Stimulated activated CD4-positive, alpha-beta T cell treated with anti-CD3 and anti-CD28 coated beads, Interleukin-1b, Interleukin-23, amount 100 ng/mL, for 4 hours (primary cell): ENCODE data around the gene GPR135.
"Not testable (repeated sequence)": the region's sequence is repeated elsewhere in the genome, so short reads cannot be mapped to it uniquely, and the experiment has no call there.

Experiments
- DNase-seq, 2 donors: peaks; one replicate each; pipeline ENCODE4 v3.0.0-alpha.2; 2020; ENCODE audit warnings: low read depth in 2 of 2

The GPR135 gene

DNA sequence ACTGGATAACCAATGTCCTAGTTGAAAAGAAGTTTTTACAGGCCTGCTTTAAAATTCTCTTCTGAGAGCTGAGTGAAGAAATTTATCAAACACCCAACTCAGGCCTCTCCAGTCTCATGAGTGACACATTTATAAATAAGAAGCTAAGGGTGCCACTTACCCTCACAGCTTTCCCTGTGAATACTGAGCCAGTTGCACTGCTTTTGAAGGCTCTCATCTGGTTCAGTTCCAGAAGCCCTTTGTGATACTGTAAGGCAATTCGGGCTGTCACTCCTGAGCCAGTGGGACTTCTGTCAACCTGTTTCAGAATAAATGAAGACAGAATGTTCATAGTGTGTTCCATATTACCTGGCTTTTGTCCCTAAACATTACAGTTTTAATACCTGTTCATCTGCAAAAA is 10.5 kb upstream of the GPR135 start:
- DNase-seq = no peak

DNA sequence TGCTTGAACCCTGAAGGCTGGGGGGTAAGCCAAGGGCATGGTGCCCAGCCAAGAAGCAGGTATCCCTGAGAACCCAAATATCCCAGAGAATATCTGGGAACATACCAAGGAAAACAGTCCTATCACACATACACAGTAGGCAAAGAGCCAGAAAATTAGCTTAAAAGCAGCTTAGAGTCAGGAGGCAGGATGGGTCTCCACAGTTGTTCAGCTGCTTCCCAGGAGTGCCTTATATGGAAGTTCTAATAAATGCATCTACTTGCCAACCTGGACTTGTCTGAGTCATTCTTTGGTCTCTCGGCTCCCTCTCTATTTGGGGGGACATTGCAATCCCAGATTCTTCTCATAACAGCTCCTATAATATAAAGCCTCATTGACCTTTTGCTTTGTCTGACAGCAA is 9.0 kb upstream of the GPR135 start:
- DNase-seq = no peak

DNA sequence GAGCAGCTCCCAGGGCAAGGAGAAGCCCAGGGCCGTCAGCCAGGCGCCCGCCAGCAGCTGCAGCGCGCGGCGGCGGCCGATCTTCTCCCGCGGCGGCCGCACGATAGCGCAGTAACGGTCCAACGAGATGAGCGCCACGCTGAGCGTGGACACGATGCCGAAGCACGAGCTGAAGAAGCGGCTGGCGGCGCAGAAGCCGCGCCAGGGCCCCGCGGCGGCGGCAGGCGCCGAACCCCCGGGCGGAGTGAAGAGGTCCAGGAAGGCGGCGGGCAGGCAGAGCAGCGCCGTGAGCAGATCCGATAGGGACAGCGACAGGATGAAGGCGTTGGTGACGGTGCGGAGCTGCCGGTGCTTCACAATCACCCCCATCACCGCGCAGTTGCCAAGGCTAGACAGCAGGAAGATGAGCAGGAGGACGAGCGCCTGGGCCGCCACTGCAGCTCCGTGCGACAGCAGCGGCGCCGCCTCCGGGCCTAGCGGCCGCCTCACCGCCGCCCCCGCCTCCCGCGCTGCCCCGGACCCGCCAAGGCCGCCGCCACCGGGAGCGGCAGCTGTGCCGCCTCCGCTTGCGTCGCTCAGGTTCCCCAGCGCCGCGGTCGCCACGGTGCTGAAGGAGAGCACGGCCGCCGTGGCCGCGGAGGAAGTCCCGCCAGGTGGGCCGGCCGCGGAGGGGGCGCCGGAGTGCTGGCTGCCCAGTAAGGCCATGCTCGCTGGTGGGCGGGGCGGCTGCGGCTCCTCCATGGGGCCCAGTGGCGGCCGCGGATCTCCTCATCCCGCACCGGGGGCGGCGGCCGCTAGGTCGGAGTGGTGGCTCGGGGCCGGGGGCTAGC is 479 bp downstream of the GPR135 start:
- peak; percentile 23 to 46 for DNase-seq

DNA sequence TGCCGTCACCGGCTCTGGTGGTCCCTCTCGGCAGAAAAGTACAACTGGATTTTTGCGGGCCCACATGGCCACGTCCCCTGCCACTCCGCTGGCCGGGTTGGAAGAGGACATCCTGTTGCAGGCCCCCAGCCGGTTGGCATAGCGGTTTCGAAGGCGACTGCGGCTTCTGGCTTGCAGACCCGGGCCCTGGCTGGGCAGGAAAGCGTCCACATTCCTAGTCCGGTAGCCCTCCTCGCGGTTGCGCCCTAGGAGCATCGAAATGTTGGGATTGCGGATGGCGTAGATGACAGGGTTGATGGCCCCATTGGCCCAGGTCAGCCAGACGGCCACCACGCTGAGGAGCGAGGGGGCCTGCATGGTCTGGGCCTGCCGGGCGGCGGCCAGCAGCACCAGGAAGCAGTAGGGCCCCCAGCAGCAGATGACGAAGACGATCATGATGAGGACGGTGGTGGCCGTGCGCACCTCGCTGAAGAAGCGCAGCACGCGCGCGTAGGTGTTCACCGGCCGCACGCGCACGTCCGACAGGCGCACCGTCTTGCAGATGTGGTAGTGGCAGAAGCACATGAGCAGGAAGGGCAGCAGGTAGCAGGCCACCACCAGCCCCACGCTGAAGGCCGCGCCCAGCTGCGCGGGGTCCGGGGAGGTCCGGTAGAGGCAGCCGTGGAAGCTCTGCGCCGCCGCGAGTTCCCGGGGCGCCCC is 1.2 kb downstream of the GPR135 start:
- DNase-seq = peak in 1 of 2 donors; percentile 20

DNA sequence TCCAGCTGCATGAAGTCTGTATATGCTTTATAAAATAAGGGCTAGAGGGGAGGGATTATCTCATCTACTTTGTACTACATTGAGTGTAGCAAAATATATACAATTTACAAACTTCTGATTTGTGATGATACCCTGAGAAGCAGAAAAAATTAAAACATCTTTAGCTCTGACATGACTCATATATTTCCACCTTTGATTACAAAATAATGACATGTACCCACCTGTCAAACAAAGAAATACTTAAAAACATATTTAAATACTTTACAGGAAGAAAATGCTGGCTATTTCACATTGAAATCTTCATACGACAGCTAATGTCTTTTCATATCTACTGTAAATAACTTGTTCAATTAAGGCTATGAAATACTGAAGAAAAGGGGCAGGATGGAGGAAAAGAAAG is 3.3 kb downstream of the GPR135 start:
- no peak for DNase-seq

DNA sequence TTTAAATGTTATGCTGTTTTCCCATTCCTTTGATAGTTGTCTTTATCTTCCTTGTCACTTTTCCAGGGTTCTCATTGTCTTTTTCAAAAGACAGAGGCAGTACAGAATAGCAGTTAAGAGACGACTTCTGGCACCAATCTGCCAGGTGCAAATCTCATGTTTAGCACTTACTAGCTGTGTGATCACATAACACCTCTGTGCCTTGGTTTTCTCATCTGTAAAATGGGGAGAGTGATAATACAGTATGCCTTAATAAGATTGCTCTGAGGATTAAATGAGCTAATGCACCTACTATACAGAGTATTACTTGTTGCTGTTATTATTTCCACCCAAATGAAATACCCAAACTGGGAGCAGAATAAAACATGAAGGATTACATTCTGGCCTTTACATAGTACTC is 4.8 kb downstream of the GPR135 start:
- no peak for DNase-seq

DNA sequence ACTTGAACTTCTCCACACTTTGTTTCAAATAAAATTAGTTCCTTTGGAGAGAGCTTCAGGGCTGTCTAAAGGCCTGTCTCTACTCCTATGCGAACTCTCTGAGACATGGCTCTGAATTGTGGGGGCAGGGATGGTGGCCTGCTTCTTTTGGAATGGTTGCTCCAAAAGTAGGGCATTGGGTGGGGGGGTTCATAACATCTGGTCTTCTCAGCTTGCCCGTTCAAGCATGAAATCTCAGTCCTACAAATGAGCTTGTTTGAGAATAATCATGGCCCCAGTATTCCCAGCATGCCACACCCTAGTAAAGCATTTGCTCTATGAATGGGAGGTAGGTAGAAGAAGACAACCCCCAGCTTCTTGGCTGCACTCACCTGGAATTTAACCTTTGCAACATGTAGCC is 6.7 kb downstream of the GPR135 start:
- DNase-seq = no peak

DNA sequence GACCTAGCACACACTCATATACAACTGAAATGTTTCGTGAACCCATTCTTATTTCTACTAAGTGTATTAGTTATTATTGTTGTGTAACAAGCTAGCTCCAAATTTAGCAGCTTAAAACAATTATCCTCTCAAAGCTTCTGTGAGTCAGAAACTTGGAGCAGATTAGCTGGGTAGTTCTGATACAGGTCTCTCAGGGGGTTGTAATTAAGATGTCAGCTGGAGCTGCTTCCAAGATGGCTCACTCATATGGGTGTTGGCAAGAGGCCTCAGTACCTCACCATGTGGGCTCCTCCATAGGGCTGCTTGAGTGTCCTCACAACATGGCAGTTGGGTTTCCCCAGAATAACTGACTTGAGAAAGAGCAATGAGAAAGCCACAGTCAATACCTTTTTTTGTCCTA is 9.8 kb downstream of the GPR135 start:
- DNase-seq = no peak

DNA sequence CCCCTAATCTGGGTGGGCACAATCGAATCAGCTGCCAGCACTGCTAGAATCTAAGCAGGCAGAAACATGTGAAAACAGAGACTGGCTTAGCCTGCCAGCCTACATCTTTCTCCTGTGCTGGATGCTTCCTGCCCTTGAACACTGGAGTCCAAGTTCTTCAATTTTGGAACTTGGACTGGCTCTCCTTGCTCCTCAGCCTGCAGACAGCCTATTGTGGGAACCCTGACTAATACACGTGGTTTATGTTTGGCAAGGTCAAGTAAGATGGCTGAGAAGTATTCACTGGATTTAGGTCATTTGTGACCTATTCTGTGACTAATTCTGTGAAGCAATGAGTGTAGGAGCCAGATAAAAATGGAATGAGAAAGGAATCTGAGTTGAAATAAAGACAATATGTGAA is 11.0 kb downstream of the GPR135 start:
- DNase-seq = no peak

DNA sequence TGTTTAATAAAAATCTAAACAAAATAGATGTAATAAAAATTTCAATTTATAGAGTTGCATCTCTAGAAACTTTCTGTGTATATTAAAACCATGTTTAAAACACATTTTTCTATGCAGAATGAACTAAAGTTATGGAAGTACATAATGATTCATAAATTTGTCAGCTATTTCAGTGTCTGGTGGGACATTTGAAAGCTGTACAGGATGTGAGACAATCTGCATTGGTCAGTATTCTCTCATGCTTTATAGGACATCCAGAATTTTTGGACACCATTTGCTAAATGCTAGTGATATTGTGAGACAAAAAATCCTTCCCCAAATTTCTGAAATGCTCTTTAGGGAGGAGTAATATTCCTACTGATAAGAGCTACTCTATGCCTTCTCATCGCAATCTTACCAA is 13.3 kb downstream of the GPR135 start:
- DNase-seq = no peak

DNA sequence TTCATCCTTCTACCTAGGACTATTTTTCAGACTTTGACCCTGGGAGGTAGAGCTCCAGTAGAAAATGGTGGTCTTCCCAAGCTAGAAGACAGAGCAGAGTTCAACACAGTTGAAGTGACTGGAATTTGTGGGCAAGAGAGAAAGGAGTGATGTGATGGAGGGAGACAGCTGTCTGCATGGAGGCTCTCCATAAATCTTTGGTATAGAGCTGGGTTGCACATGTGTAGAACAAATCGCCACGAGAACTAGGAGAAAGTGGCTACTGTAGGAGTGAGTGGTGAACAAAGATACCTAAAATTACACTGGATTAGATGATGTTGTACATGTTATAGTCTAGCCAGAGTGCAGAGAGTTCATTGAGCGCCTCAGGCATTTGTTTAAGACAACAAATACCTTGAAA is 14.5 kb downstream of the GPR135 start:
- no peak for DNase-seq

DNA sequence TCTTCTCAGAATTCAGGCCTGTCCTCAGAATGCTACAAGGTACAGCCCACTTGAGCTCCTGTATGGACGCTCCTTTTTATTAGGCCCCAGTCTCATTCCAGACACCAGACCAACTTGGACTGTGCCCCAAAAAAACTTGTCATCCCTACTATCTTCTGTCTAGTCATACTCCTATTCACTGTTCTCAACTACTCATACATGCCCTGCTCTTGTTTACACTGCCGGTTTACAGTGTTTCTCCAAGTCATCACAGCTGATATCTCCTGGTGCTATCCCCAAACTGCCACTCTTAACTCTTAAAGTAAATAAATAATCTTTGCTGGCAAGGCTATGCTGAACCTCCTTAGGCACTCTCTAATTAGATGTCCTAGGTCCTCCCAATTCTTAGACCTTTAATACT is 16.5 kb downstream of the GPR135 start:
- not testable (repeated sequence) for DNase-seq

DNA sequence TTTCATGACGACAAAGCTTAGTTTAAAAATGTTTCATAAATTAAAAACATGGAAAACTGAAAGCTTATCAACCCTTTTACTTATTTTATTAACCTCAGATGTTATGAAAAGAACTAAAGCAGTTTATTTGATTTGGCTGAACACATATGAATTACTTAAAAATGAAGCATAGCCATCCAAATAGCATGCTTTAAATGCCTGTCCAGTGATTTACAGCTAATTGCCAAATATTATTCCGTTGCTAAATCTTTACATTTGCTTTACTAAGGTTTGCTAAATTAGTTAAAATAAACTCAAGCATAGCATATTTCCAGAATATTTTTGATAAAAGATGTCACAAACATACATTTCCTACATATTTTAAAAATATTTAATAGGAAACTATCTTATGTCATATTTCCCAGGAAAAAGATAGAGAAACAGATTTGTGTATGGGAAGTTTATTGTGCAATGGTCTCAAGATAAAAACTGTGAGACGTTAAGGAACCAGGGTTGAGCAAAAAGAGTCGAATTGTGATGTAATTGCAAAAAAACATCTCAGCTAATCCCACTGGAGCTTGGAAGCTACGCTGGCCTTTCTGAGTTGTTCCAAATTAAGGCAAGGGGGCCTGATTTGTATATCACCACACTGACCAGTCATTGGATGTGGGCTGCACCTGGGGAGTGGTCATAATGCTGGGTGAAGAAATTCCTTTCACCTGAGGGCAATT is 25.8 kb downstream of the GPR135 start:
- DNase-seq = no peak

DNA sequence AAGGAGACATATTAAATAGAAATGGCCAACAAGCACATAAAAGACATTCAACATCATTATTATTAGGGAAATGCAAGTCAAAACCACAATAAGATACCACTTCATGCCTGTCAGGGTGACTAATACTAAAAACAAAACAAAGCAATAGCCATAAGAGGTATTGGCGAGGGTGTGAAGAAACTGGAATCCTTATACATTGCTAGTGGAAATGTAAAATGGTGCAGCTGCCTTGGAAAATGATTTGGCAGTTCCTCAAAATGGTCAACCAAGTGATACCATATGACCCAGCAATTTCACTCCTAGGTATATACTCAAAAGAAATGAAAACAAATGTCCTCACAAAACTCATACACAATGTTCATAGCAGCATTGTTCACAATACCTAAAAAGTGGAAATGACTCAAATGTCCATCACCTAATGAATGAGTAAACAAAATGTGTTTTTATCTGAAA is 27.0 kb downstream of the GPR135 start:
- no peak for DNase-seq

DNA sequence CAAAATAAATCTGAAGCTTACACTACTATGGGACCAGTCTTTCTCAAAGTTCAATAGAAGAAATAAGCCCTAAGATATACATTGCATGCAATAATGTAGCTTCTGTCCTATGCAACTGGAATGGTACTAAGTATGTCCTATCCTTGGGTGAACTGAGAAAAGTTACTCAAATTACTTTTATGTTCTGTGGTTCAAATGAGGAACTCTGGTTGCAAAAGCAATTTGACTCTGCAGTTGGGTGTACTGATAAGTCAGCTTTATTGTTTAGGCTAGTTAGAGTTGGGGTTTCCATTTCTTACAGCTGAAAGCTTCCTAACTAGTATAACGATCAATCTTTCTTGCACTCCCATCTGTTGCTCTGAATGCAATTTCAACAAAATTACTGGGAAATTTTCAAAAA is 29.2 kb downstream of the GPR135 start:
- DNase-seq = no peak

DNA sequence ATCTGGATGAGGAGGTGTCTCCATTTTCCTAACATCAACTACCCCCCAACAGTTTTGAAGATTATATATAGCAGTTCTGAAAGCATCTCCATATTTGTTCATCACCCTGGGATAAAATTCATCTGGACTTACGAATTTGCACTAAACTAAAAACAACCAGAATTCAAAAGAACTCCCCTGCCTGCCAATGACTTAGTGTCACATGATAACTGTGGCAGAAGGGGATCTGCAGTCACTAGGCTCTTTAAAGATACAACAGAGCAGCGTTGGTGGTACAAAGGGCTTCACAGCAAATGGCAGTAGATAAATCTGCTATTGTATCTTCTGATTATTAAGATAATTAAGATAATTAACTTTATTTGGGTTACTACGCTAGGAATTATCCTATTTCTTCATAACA is 30.1 kb downstream of the GPR135 start:
- no peak for DNase-seq

DNA sequence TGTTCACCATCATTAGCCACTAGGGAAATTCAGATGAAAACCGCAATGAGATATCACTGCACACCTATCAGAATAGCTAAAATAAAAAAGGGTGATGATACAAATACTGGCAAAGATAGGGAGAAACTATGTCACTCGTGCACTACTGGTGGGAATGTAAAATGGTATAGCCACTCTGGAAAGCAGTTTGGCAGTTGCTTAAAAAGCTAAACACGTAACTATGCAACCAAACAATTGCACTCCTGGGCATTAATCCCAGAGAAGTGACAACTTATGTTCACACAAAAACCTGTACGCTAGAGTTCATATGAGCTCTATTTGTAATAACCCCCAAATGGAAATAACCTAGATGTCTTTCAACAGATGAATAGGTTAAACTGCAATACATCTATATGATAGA is 35.4 kb downstream of the GPR135 start:
- DNase-seq = no peak

DNA sequence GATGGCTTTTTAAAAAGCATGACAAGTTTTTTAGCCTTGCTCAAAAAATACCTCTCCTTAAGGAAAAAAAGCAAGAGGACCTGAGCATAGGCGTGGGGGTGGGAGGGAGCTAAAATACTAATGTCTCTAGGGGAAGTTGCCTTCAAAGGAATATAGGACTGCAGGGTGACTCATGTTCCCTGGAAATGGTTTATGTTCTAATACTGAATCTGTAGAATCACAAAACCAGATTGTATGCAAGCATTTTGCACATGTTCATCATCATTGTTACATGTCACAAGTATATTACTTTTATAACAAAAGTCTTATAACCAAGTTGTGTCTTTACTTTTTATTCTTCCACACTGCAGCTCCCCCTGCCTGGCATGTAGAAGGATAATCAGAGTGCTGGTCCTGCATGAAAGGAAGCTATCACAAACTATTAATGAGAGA is 36.6 kb downstream of the GPR135 start:
- DNase-seq = no peak

DNA sequence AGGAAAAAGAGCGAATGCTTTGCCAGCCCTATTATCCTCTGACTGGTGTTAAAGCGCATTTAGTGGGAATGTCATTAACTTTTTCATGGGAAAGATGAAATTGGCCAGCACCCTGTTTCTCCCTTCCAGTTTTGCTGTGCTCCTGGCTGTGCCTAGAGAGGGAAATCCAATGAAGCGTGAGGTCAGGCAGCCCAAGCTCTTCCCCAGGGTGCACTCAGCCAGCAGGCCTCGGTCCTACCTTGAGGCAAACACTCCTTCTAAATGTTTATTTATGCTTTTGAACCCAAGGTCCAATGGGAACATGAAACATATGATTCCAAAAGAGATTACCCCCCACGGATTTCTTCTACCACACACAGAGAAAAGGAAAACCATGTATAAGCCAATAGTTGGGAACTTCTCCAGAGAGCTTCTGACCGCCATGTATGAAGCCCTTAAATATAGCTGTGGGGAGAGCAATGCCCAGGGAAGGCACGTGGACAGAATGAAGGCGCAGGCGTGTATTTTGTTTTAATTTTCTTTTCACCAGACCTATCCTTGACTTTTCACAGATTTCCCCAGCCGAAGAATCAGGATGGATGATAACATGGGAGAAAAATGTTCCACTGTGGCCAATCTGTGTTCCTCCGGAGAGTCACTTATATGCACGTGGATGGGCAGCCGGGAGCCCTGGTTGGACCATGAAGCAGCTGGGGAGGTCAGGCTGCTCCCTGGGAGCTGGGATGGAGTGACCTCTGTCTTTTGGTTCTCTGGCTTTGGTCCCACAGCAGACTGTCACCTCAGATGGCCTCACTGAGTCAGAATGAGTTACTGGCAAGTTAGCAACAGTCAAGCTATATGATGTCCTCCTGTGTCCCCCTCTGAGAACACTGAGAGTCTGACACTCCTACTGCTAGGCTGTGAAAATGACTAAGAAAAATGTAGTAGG is 37.3 kb downstream of the GPR135 start:
- DNase-seq = no peak

DNA sequence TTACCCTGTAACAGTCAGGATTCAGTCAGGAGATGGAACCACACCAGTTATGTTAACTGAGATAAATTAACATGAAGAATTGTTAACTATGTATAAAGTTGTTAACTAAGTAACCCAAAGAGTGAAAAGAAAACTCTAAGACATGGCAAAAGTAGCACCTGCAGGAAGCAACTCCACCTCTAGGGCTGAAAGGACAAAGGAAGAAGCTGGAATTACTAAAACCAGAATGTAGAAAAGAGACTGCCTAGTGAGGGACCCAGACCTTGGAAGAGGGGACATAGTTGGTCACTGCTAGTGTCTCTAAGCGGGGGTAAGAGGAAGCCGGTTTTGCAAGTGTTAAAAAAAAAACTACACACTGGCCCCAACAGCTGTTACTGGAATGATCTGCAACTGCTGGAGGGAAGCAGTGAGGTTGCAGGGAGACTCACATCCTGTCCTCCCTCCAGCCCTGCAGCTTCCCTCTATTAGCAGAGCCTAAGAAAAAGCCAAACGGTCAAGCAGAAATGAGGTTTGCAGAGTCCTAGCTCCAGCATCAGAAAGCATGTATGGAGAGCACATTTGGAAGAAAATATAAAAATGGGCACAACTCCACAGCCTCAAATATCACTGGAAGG is 39.8 kb downstream of the GPR135 start:
- no peak for DNase-seq
